ENCODE results near the gene AQP7.
"Not testable (repeated sequence)": the region's sequence is repeated elsewhere in the genome, so short reads cannot be mapped to it uniquely, and the experiment has no call there.

The AQP7 gene

GRCh38 chr9:33393581-33393980, 8.8 kb downstream of the AQP7 start:
- DNase-seq, result no peak

DNA sequence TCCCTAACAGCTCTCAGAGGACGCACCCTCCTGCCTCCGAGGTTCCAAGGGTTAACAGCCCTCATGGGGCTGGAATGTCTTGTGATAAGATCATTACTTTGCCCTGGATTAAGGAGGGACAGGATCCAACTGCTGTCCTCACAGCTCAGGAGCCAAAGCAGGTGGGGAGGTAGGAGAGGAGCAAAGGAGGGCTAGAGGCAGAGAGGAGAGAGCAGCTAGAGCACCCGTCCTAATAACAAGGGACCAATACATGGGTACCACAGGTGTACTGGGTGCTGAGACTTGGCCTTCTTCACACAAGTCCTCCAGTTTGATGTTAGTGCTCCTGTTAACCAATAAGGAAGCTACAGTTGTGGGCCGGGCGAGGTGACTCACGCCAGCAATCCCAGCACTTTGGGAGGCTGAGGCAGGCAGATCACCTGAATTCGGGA, 9.8 kb downstream of the AQP7 start:
- DNase-seq, result not testable (repeated sequence)

DNA sequence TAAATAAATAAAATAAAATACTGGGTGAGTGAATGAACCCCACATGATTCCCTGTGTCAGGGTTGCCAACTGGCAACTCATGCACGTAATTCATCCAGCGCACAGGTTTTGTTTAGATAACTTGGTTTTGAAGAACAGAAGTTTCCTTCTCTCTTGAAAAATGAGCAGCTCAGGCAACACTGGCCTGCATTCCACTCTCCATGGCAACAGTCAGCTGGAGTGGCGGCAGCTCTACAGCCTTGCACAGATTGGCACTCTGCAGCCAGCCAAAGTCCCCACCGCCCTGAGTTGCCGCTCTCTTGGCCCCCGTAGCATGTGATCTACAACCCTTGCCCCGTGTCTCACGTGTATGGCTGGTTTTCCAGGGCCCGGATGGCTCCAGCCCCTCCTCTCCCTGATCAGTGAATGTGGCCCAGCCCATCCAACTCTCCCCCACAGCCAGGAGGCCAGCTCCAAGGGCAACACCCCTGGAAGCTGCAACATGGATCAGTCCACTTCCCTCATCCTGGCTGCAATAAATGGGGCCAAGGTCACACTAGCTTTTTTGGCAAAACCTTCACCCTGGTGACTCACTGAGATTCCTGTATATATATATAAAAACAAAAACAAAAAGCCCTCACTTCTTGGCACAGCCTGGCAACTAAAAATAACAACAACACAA, 11.1 kb downstream of the AQP7 start:
- DNase-seq, result not testable (repeated sequence)

DNA sequence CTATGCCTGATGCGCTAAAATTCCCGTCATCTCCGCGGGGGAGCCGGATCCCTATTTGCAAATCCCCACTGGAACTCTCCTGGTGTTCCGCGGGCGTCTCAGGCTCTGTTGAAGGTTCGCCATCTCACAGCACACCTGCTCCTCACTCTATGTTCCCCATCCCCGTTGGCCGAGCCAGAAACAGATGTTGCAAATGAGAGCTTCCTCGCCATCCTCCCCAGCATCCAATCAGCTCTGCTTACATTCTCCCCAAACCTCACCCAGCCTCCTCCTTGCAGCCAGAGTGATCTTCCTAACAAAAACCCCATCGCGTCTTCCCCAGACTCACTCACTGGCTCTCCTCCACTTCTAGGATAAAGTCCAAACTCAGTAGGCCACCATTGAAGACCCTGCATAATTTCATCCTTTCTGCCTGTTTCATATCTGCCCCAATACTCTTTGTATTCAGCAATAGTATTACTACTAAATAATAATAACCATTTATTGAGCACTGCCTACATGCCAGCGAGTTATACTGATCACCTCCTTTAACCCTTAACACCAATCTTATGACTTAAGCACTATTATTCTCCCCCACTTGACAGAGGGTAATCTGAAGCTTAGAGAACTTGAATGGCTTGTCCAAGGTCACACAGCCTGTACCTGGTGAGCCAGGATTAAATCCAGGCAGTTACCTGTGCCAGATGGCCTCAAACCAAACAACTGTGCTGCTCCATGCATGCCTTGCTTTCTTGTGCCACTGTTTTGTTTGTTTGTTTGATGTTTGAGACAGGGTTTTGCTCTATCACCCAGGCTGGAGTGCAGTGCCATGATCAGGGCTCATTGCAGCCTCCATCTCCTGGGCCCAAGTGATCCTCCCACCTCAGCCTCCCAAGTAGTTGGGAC, 14.0 kb downstream of the AQP7 start:
- DNase-seq, result no peak

- not testable (repeated sequence) for DNase-seq
These were observed 15.4 kb downstream of the AQP7 start for GRCh38 chr9:33386998-33387397.

GRCh38 chr9:33386641-33386996, 15.7 kb downstream of the AQP7 start:
- not testable (repeated sequence) for DNase-seq

DNA sequence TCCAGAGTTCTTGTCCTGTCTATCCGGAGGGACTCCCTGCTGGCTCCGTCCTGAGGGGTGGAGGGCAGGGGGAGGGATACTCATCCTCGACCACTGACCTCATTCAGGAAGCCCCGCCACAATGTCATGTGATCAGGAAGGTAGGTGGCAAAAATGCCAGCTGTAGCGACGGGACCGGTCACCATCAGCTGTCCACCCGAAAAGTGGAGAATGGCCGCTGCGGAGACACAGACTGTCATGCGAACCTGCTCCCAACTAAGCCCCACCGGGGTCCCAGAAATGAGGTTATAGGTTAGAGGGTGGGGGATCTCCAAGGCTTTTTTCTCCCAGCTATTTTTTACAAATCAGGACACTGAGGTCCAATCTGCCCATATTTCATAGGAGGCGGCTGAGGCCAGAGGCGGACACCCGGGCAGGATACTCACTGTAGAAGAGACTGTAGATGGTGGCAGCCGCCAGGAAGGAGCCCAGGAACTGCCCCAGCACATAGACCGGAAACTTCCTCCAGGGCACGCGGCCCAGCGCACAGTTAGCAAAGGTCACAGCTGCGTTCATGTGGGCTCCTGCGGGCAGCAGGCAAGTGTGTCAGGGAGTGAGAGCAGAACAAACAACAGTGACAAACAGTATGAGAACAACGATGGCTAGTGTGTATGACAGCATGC, 16.3 kb downstream of the AQP7 start:
- not testable (repeated sequence) for DNase-seq

DNA sequence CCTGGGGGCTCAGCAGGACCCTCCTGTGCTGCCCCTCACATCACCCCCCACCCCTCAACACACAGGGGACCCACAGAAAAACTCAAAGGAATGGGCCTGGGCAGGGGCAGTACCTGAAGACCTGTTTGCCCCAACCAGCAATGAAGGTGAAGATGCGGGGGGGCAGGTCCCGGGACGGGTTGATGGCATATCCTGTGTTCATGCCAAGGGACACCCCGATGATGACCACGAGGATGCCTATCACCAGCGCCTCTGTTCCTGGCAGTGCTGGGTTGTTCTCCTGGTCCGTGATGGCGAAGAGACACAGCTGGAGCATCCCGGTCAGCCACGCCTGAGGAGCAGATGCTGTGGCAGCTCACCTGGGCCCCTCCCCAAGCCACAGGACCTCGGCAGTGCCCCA, 16.8 kb downstream of the AQP7 start:
- not testable (repeated sequence) for DNase-seq

DNA sequence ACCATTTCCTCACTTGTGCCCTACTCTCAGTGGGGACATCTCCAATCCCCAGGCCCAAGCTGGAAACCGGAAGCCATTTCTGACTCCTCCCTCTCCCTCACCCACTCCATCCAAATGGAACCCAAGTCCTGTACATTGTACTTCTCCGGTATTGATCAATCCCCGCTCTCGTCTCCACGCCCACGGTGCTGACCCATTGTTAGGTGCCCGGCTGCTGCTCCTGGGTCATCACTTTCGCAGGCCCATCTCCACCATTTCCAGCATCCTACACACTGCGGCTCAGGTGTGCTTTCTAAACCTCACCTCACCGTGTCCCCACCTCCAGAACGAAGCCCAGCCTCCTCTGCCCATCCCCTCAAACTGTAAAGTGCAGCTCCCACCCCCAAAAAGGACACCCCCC, 19.0 kb downstream of the AQP7 start:
- DNase-seq, result not testable (repeated sequence)

GRCh38 chr9:33382397-33382796, 20.0 kb downstream of the AQP7 start:
- DNase-seq, result not testable (repeated sequence)

- no peak for DNase-seq
These were observed 21.1 kb downstream of the AQP7 start for GRCh38 chr9:33381231-33381791.

DNA sequence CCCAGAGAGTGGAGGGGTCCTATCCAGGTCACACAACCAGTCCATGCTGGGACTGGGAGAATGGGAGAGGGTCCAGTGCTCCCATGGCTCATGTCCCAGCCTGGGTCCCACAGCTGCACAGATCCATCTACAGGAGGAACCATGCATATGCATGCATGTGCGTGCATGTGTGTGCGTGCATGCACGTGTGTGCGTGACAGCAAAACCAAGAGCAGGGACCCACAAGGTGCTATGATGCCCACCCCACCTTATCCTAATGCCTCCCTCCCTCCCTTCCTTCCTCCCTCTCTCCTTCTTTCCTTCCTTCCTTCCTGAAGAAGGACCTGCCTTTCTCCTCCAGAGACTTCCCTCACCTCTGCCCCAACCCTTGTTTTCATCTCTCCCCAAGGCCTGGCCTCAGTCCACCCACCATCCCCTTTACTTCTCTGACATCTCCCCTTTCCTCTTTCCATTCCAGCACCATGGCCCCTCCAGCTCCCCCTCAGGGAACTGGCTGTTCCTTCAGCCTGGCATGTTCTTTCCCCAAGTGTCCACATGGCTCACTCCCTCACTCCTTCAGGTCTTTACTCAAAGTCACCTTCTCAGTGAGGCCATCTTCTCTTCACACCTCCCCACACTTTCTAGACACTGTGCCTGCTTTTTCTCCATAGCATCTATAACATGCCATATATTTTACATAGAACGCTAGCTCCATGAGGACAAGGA, 21.8 kb downstream of the AQP7 start:
- DNase-seq, result no peak

- DNase-seq, result no peak
These were observed 22.5 kb downstream of the AQP7 start for GRCh38 chr9:33379666-33380389.

- DNase-seq, result no peak
These were observed 24.1 kb downstream of the AQP7 start for GRCh38 chr9:33378121-33378795.

GRCh38 chr9:33377089-33377715, 25.2 kb downstream of the AQP7 start:
- no peak for DNase-seq

- DNase-seq, result no peak
These were observed 26.5 kb downstream of the AQP7 start for GRCh38 chr9:33375841-33376321.

DNA sequence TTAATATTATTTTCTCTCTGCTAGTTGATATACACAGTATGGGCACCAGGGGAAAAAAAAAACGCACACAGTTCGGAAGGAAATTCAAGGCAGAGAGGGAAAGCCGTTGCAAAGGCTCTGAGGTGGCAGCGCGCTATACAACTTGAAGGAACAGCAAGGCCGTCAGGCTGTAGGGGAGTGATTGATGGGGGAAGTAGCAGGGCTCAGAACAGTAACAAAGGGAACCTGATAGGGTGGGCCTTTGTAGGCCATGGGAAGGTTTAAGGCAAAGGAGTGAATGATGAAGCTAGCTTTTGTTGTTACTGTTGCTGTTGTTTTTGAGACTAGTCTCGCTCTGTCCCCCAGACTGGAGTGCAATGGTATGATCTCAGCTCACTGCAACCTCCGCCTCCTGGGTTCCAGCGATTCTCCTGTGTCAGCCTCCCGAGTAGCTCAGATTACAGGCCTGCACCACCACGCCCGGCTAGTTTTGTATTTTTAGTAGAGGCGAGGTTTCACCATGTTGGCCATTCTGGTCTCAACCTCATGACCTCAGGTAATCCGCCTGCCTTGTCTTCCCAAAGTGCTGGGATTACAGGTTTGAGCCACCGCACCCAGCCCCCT, 27.0 kb downstream of the AQP7 start:
- no peak for DNase-seq

DNA sequence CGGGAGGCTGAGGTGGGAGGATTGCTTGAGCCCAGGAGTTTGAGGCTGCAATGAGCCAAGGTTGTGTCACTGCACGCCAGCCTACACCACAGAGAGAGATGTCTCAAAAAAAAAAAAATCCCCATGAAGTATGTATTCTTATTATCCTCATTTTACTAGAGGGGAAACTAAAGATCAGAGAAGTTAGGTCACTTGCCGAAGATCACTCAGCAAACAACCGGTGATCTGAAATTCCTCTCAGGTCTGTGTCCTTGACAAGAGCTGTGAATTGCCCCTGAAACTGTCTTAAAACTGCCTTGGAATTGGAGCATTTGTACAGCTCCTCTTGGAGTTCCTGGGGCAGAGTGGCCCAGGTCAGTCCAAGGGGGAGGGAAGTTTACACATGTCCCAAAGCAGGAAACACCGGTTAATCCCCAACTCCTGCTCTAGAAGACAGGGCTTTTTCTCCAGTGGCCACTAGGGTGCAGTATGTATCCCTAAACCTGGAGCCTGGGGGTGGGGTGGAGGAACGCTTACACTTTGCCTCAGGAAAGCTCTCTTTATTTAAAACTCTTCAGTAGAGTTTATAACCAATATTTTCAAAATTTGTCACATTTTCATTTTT, 27.6 kb downstream of the AQP7 start:
- DNase-seq, result peak; percentile 68 to 73

GRCh38 chr9:33374190-33374589, 28.2 kb downstream of the AQP7 start:
- no peak for DNase-seq

DNA sequence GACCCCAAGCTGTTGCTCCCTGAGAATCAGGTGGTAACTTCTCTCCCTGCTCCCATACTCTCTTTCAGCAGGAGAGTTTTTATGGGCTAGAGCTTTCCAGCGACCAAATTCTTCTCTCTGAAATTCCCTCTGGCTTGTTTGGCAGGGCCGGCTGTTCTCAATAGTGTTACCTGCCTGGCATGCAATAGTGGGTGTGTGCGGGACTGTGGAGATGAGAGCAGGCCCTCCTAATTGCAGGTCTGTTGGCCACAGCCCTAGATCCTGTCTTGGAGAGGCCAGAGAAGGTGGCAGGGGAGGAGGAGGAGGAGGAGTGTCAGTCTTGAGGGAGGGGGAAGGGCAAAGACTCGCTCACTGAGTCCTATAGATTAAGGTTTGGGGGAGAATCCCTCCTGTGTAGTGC, 29.5 kb downstream of the AQP7 start:
- DNase-seq, result no peak
